ENCODE results near the gene ADAM23.

GRCh38 chr2:206472094-206472493, 28.8 kb downstream of the ADAM23 start:
- TF ChIP-seq, protein P1, sequence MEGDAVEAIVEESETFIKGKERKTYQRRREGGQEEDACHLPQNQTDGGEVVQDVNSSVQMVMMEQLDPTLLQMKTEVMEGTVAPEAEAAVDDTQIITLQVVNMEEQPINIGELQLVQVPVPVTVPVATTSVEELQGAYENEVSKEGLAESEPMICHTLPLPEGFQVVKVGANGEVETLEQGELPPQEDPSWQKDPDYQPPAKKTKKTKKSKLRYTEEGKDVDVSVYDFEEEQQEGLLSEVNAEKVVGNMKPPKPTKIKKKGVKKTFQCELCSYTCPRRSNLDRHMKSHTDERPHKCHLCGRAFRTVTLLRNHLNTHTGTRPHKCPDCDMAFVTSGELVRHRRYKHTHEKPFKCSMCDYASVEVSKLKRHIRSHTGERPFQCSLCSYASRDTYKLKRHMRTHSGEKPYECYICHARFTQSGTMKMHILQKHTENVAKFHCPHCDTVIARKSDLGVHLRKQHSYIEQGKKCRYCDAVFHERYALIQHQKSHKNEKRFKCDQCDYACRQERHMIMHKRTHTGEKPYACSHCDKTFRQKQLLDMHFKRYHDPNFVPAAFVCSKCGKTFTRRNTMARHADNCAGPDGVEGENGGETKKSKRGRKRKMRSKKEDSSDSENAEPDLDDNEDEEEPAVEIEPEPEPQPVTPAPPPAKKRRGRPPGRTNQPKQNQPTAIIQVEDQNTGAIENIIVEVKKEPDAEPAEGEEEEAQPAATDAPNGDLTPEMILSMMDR (IDR thresholded peaks at IDR 0.05; ENCODE audit: low read depth, low read length) = no peak
- no peak for TF ChIP-seq EZH2phosphoT487 (IDR thresholded peaks at IDR 0.05; ENCODE audit: low read depth)
